Mesothelial cell of epicardium (in vitro differentiated cells): ENCODE results near the gene EML4. TPM values are rescaled to one million over a fixed set of nuclear protein-coding genes. Genes with fewer than 3 reads are reported as not detected.

Experiments
- DNase-seq, 2 experiments: peaks; one replicate each; pipeline ENCODE4 v3.0.0; 2021; ENCODE audit warnings: low spot score in 2 of 2; ENCODE audit not compliant: unreplicated experiment in 2 of 2
- H3K27ac Mint-ChIP-seq: 2 replicates; pipeline ENCODE4 v1.8.0; 2021; ENCODE audit warnings: mixed read lengths
- H3K27me3 Mint-ChIP-seq: 2 replicates; pipeline ENCODE4 v1.8.0; 2021; ENCODE audit warnings: low read depth, mixed read lengths
- H3K36me3 Mint-ChIP-seq: 2 replicates; pipeline ENCODE4 v1.8.0; 2021; ENCODE audit warnings: mixed read lengths
- H3K4me1 Mint-ChIP-seq: 2 replicates; pipeline ENCODE4 v1.8.0; 2021; ENCODE audit warnings: mixed read lengths
- H3K4me3 Mint-ChIP-seq: 2 replicates; pipeline ENCODE4 v1.8.0; 2021; ENCODE audit warnings: mild to moderate bottlenecking, moderate library complexity, mixed read lengths
- H3K9me3 Mint-ChIP-seq: 2 replicates; pipeline ENCODE4 v1.8.0; 2021; ENCODE audit warnings: mixed read lengths
- total RNA-seq: library from RNA; stranded (reverse); gene quantifications from 3 replicates; pipeline ENCODE4 v1.2.1, GENCODE V29; 2021
- TF ChIP-seq, protein P1 (sequence below): fragments of 200-600 bp; sonication (generic); IDR thresholded peaks from one replicate; pipeline ENCODE4 v1.5.0; 2021; ENCODE audit warnings: antibody characterized with exemption; ENCODE audit not compliant: unreplicated experiment

EML4 gene
- total RNA-seq, 1 donor from 2014 or later: 95.6 TPM

GRCh38 chr2:42136782-42137124, 32.4 kb upstream of the EML4 start:
- H3K9me3 Mint-ChIP-seq: peaks cover 6% of the 10 kb centered on the region
- TF ChIP-seq, protein P1, sequence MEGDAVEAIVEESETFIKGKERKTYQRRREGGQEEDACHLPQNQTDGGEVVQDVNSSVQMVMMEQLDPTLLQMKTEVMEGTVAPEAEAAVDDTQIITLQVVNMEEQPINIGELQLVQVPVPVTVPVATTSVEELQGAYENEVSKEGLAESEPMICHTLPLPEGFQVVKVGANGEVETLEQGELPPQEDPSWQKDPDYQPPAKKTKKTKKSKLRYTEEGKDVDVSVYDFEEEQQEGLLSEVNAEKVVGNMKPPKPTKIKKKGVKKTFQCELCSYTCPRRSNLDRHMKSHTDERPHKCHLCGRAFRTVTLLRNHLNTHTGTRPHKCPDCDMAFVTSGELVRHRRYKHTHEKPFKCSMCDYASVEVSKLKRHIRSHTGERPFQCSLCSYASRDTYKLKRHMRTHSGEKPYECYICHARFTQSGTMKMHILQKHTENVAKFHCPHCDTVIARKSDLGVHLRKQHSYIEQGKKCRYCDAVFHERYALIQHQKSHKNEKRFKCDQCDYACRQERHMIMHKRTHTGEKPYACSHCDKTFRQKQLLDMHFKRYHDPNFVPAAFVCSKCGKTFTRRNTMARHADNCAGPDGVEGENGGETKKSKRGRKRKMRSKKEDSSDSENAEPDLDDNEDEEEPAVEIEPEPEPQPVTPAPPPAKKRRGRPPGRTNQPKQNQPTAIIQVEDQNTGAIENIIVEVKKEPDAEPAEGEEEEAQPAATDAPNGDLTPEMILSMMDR: no peak
- H3K4me3 Mint-ChIP-seq: no peak overlapping the region
- H3K27me3 Mint-ChIP-seq: peaks cover 8% of the 10 kb centered on the region
- no peaks in the 10 kb centered on the region for H3K36me3 Mint-ChIP-seq
- no peak for DNase-seq
- H3K4me1 Mint-ChIP-seq: peaks cover 56% of the 10 kb centered on the region
- H3K27ac Mint-ChIP-seq: no peak overlapping the region

GRCh38 chr2:42137125-42137841, 31.9 kb upstream of the EML4 start:
- Mint-ChIP-seq H3K27me3 (peaks cover 8% of the 10 kb centered on the region), H3K4me3 (no peak overlapping the region), H3K4me1 (peaks cover 56% of the 10 kb centered on the region), H3K36me3 (no peaks in the 10 kb centered on the region), H3K27ac (no peak overlapping the region), H3K9me3 (peaks cover 6% of the 10 kb centered on the region)
- TF ChIP-seq, protein P1: no peak
- DNase-seq: no peak

GRCh38 chr2:42138163-42139015, 30.8 kb upstream of the EML4 start:
- no peaks in the 10 kb centered on the region for H3K36me3 Mint-ChIP-seq
- H3K9me3 Mint-ChIP-seq: peaks cover 6% of the 10 kb centered on the region
- no peak overlapping the region for H3K4me3 Mint-ChIP-seq
- TF ChIP-seq, protein P1: no peak
- DNase-seq: no peak
- peak overlapping the region; percentile 86 for H3K27ac Mint-ChIP-seq
- peaks cover 55% of the 10 kb centered on the region for H3K4me1 Mint-ChIP-seq
- peaks cover 8% of the 10 kb centered on the region for H3K27me3 Mint-ChIP-seq

GRCh38 chr2:42139101-42139500, 30.1 kb upstream of the EML4 start:
- Mint-ChIP-seq H3K36me3 (no peaks in the 10 kb centered on the region), H3K9me3 (peaks cover 6% of the 10 kb centered on the region), H3K27me3 (peaks cover 8% of the 10 kb centered on the region), H3K4me1 (peaks cover 55% of the 10 kb centered on the region), H3K4me3 (no peak overlapping the region), H3K27ac (peak overlapping the region; percentile 86)
- TF ChIP-seq, protein P1: no peak
- DNase-seq: no peak

- H3K9me3 Mint-ChIP-seq: peaks cover 6% of the 10 kb centered on the region
- H3K4me3 Mint-ChIP-seq: no peak overlapping the region
- H3K27me3 Mint-ChIP-seq: peaks cover 5% of the 10 kb centered on the region
- H3K36me3 Mint-ChIP-seq: no peaks in the 10 kb centered on the region
- peaks cover 57% of the 10 kb centered on the region for H3K4me1 Mint-ChIP-seq
- no peak for DNase-seq
- H3K27ac Mint-ChIP-seq: peak overlapping the region; percentile 99
- TF ChIP-seq, protein P1: no peak
Measured at GRCh38 chr2:42140496-42140895, 28.7 kb upstream of the EML4 start.
